Adipocyte (in vitro differentiated cells): ENCODE data around the gene TAC1.

Experiments
- DNase-seq: peaks from one replicate; pipeline ENCODE4 v3.0.0-alpha.2; 2015; ENCODE audit warnings: low read depth
- H3K27me3 ChIP-seq: replicated peaks from 2 replicates; pipeline ENCODE4 v1.7.0; 2013; ENCODE audit warnings: mild to moderate bottlenecking, low read length, moderate library complexity; ENCODE audit not compliant: control insufficient read depth, insufficient read depth
- H3K36me3 ChIP-seq: 2 replicates; pipeline ENCODE4 v1.7.0; 2013; ENCODE audit warnings: low read length, mild to moderate bottlenecking, moderate library complexity; ENCODE audit not compliant: control insufficient read depth, insufficient read depth, severe bottlenecking
- H3K4me1 ChIP-seq: 2 replicates; pipeline ENCODE4 v1.7.0; 2013; ENCODE audit warnings: mild to moderate bottlenecking, low read length, moderate library complexity; ENCODE audit not compliant: control insufficient read depth, insufficient read depth
- H3K4me3 ChIP-seq: 2 replicates; pipeline ENCODE4 v1.7.0; 2013; ENCODE audit warnings: mild to moderate bottlenecking, low read length, moderate library complexity
- H3K9ac ChIP-seq: 2 replicates; pipeline ENCODE4 v1.7.0; 2013; ENCODE audit warnings: mild to moderate bottlenecking, low read length, moderate library complexity
- H3K9me3 ChIP-seq: 2 replicates; pipeline ENCODE4 v1.7.0; 2013; ENCODE audit warnings: mild to moderate bottlenecking, low read length, moderate library complexity; ENCODE audit not compliant: control insufficient read depth

Gene TAC1

DNA sequence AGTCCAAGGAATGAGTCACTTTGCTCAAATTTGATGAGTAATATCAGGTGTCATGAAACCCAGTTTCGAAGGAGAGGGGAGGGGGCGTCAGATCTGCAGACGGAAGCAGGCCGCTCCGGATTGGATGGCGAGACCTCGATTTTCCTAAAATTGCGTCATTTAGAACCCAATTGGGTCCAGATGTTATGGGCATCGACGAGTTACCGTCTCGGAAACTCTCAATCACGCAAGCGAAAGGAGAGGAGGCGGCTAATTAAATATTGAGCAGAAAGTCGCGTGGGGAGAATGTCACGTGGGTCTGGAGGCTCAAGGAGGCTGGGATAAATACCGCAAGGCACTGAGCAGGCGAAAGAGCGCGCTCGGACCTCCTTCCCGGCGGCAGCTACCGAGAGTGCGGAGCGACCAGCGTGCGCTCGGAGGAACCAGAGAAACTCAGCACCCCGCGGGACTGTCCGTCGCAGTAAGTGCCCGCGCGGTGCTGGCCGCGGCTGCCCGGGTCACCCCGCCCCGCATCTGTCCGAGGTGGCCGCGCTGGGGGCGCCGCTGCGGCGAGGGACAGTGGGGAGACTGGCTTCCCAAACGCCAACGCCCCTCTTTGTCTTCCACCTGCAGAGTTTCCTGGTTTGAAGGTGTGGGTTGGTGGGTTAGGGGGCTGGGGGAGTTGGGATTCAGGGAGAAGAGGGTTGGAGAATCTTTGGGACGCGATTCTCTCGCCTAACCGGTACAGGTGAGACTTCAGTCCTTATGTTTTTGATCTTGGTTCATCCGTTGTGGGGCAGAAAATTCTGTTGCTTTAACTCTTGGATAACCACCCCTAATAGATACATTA, at the start of gene TAC1:
TAC1 (plus strand) TSS at position 351 of the 829 bp plus-strand sequence. CDS start 527 bp downstream, outside the sequence.
- Histone ChIP-seq H3K36me3 (no peaks in the 10 kb centered on the region), H3K27me3 (peaks cover 54% of the 10 kb centered on the region), H3K9ac (no peak within 1 kb of the TSS), H3K4me1 (no peaks in the 10 kb centered on the region), H3K4me3 (peak within 1 kb of the TSS; percentile 70), H3K9me3 (no peaks in the 10 kb centered on the region)
- peak; percentile 22 for DNase-seq

DNA sequence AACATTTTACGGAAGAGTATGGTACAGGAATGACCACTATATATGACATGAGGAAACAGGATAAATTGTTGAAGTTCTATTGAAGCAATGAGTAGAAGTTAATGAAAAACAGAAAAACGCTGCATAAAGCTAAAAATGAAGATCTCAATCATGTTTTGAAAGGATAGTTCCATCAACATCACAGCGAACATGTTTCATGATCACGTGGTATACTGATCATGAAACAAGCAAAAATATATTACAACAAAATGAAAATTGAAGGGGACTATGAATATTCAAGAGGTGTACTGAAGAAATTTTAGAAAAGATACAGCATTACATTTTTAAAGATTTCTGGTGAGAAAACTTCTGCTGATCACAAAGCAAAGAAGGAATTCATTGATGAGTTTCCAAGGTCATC, 45.9 kb upstream of the TAC1 start:
- H3K4me1 ChIP-seq: no peaks in the 10 kb centered on the region
- H3K27me3 ChIP-seq: no peaks in the 10 kb centered on the region
- no peaks in the 10 kb centered on the region for H3K36me3 ChIP-seq
- no peak overlapping the region for H3K4me3 ChIP-seq
- H3K9ac ChIP-seq: no peak overlapping the region
- H3K9me3 ChIP-seq: no peaks in the 10 kb centered on the region
- DNase-seq: no peak

DNA sequence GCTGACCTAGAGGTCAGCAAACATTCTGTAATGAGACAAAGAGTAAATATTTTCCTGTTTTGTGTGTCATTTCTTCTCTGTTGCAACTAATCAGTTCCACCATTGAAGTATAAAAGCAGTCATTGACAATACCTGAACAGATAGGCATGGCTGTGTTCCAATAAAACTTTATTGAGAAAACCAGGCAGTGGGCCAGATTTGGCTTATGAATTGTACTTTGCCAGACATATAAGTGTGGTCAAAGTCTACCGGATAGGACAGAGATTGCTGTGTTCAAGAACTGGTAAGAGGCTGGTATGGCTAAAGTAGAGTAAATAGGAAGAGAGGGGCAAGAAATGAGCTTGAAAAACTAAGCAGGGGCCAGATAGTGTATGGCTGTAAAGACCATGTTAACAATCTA, 38.3 kb upstream of the TAC1 start:
- Histone ChIP-seq H3K9ac (no peak overlapping the region), H3K4me1 (no peaks in the 10 kb centered on the region), H3K4me3 (no peak overlapping the region), H3K36me3 (no peaks in the 10 kb centered on the region), H3K27me3 (no peaks in the 10 kb centered on the region), H3K9me3 (no peaks in the 10 kb centered on the region)
- no peak for DNase-seq

DNA sequence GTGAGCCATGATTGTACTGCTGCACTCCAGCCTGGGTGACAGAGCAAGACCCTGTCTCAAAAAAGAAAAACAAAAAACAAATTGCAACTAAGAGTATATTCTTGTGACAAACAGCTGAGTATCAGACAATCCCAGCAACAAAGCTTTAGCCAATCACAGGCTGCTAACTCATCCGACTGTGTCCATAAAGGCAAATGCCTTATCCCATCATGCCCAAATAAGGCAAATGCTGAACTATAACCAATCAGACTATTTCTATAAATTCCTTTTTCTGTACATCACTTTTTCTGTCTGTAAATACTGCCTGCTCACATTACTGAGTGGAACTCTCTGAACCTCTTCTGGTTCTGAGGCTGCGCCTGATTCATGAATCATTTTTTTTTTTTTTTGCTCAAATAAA, 37.5 kb upstream of the TAC1 start:
- Histone ChIP-seq H3K4me1 (no peaks in the 10 kb centered on the region), H3K4me3 (no peak overlapping the region), H3K27me3 (no peaks in the 10 kb centered on the region), H3K36me3 (no peaks in the 10 kb centered on the region), H3K9ac (no peak overlapping the region), H3K9me3 (no peaks in the 10 kb centered on the region)
- no peak for DNase-seq

DNA sequence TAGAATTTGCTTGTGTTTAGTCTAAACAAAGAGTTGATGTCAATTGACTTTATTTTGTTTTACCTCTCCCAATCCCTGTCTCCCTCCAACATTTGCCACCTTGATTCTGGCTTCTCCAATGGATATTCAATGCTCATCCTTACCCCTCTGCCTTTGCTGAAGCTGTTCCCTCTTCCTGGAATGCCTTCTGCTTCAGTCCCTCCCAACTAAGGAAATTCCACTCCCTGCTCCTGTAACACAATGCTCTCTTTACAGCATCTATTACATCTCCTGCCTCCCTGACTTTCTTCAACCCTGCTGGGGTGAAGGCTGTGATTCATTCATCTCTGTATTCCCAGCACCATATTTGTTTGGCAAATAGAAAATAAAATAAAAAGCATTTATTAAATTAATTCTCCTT, 34.5 kb upstream of the TAC1 start:
- Histone ChIP-seq H3K27me3 (no peaks in the 10 kb centered on the region), H3K9ac (no peak overlapping the region), H3K4me1 (no peaks in the 10 kb centered on the region), H3K9me3 (no peaks in the 10 kb centered on the region), H3K4me3 (no peak overlapping the region), H3K36me3 (no peaks in the 10 kb centered on the region)
- no peak for DNase-seq

- H3K27me3 ChIP-seq: no peaks in the 10 kb centered on the region
- H3K36me3 ChIP-seq: no peaks in the 10 kb centered on the region
- no peak for DNase-seq
- H3K4me1 ChIP-seq: no peaks in the 10 kb centered on the region
- no peaks in the 10 kb centered on the region for H3K9me3 ChIP-seq
- no peak overlapping the region for H3K9ac ChIP-seq
- no peak overlapping the region for H3K4me3 ChIP-seq
These were observed 9.5 kb upstream of the TAC1 start for GRCh38 chr7:97722386-97722785.

- Histone ChIP-seq H3K9ac (no peak overlapping the region), H3K4me3 (no peak overlapping the region), H3K27me3 (peaks cover 54% of the 10 kb centered on the region), H3K36me3 (no peaks in the 10 kb centered on the region), H3K4me1 (no peaks in the 10 kb centered on the region), H3K9me3 (no peaks in the 10 kb centered on the region)
- DNase-seq: no peak
These were observed 834 bp downstream of the TAC1 start for GRCh38 chr7:97732565-97733275.

DNA sequence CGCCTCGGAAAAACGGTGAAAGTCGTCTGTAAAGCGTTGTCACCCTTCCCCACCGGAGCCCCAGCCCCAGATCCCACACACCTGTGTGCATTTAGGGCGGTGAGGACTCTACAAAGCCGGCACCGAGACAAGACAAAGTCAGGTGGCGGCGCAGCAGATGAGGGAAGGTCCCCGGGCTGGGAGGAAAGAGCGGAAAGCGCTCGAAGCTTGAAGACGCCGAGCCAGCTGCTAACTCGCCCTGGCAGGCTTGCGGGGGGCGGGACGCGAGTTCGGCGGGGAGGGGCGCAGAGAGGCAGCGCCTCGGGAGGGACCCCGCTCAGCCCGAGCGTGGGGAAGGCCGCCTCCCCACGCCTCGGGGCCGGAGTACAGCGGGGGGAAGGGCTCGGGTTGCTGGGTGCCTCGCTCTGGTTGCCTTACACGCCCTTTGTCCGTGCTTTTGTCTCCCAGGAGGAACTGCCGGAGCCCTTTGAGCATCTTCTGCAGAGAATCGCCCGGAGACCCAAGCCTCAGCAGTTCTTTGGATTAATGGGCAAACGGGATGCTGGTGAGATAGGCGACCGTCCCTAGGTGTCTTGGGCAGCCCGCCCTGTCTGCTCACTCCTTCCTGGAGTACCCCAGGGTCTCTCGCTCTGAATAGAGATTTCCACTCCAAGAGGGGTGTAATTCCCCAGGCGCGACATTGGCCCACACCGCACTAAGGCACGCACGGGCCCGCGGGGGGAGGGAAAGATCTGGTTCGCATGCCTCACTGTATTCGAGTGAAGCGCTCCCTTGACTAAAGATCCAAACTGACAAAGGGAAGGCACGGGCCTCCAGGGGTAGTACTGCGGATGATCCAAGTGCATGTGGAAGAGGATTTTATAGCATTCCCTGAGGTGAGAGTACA, 1.6 kb downstream of the TAC1 start:
- H3K4me1 ChIP-seq: no peaks in the 10 kb centered on the region
- H3K4me3 ChIP-seq: no peak overlapping the region
- H3K9me3 ChIP-seq: no peaks in the 10 kb centered on the region
- peak; percentile 8 for DNase-seq
- no peaks in the 10 kb centered on the region for H3K36me3 ChIP-seq
- H3K9ac ChIP-seq: no peak overlapping the region
- peaks cover 51% of the 10 kb centered on the region for H3K27me3 ChIP-seq

- no peaks in the 10 kb centered on the region for H3K36me3 ChIP-seq
- DNase-seq: no peak
- peaks cover 50% of the 10 kb centered on the region for H3K27me3 ChIP-seq
- no peaks in the 10 kb centered on the region for H3K4me1 ChIP-seq
- H3K4me3 ChIP-seq: no peak overlapping the region
- H3K9me3 ChIP-seq: no peaks in the 10 kb centered on the region
- H3K9ac ChIP-seq: no peak overlapping the region
These were observed 2.4 kb downstream of the TAC1 start for GRCh38 chr7:97734255-97734654.

GRCh38 chr7:97735075-97735474, 3.2 kb downstream of the TAC1 start:
- Histone ChIP-seq H3K27me3 (peaks cover 46% of the 10 kb centered on the region), H3K36me3 (no peaks in the 10 kb centered on the region), H3K4me3 (no peak overlapping the region), H3K9me3 (no peaks in the 10 kb centered on the region), H3K4me1 (no peaks in the 10 kb centered on the region), H3K9ac (no peak overlapping the region)
- no peak for DNase-seq

- DNase-seq: no peak
- no peaks in the 10 kb centered on the region for H3K27me3 ChIP-seq
- no peaks in the 10 kb centered on the region for H3K36me3 ChIP-seq
- H3K4me1 ChIP-seq: no peaks in the 10 kb centered on the region
- H3K9ac ChIP-seq: no peak overlapping the region
- H3K4me3 ChIP-seq: no peak overlapping the region
- H3K9me3 ChIP-seq: peaks cover 8% of the 10 kb centered on the region
These were observed 16.6 kb downstream of the TAC1 start for GRCh38 chr7:97748482-97748881.
